GM20000 (cell line): ENCODE measurements around the gene SNRK.

Experiments
- DNase-seq: peaks from one replicate; pipeline ENCODE4 v3.0.0; 2012; ENCODE audit warnings: low spot score
- CTCF ChIP-seq: IDR thresholded peaks from 2 replicates; pipeline ENCODE4 v1.5.1; 2012; ENCODE audit warnings: mild to moderate bottlenecking, control low read depth; ENCODE audit errors: extremely low read depth, missing control alignments

Gene SNRK

DNA sequence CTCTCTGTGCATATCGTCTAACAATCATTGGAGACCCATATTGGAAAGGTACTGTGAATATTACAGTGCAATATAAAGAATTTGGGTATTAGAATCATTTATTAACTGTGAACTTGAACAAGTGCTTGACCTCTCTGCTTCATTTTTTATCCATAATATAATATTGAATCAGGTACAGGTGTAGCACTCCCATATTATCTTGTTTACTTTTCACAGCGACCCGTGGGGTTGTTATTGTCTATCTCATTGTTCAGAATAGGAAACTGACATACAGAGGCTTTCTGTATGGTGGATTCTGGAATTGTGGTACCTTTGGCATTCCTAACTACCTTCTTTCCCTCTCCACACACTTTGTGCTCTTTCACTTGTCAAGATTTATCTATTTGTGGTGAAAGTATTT is 17.8 kb downstream of the SNRK start:
- no peak for DNase-seq
- no peak for TF ChIP-seq CTCF

- no peak for DNase-seq
- no peak for TF ChIP-seq CTCF
Measured at GRCh38 chr3:43307226-43307625, 20.9 kb downstream of the SNRK start.

- DNase-seq: no peak
- no peak for TF ChIP-seq CTCF
Measured at GRCh38 chr3:43307649-43308048, 21.3 kb downstream of the SNRK start.

DNA sequence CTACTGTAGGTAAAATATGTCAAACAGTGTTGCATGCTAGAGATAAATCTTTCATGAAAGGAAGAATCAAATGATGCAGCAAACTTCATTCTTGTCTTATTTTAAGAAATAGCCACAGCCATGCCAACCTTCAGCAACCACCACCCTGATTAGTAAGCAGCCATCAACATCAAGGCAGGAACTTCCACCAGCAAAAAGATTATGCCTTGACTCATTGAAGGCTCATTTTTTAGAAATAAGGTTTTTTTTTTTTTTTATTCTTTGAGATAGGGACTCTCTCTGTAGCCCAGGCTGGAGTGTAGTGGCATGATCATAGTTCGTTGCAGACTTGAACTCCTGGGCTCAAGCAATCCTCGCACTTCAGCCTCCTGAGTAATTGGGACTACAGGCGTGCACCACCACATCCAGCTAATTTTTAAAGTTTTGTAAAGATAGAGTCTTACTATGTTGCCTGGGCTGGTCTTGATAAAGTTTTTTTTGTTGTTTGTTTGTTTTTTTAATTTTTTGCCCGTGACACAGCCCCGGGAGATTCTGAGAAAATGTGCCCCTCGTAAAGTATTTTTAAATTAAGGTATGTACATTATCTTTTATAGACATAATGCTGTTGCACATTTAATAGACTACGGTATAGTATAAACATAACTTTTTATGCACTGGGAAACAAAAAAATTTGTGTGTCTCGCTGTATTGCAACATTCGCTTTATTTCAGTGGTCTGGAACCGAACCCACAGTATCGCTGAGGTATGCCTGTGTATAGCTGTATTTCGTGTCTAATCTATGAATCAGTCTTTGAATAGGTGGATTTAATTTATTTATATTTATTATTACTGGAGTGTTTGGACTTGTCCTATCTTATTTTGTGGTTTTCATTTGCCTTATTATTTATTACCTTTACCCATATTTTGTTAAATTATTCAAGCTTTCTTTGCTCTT is 23.3 kb downstream of the SNRK start:
- DNase-seq: no peak
- no peak for TF ChIP-seq CTCF

DNA sequence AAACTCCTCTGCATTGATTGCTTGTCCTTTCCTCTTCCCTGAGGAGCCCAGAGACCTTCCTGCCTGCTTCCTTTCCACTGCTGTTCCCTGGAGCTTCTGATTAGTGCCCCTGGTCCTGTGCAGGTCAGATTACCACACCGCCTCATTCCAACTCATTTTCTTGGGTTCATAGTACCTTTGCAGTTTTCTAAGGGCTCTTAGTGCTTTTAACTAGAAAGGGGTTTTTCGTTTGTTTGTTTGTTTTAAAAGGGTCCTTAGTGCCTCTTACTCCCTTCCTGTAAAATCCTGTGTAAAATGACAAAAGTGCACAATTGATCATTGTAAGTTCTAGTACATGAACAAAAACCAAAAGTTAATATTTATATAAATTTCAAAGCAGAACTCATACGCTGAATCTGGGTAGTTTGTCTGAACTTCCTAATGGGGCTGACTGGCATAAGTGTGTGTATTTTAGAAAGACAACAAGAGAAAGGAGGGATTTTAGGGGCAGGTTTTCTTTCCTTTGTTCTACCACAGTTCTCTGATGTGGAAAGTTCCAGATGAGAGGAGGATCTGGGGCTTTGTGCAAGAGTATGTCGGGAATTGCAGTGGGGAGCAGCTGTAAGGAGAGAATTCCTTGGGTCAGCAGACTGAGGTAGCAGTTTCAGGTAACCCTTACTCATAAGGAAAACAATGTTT is 30.6 kb downstream of the SNRK start:
- no peak for TF ChIP-seq CTCF
- no peak for DNase-seq

DNA sequence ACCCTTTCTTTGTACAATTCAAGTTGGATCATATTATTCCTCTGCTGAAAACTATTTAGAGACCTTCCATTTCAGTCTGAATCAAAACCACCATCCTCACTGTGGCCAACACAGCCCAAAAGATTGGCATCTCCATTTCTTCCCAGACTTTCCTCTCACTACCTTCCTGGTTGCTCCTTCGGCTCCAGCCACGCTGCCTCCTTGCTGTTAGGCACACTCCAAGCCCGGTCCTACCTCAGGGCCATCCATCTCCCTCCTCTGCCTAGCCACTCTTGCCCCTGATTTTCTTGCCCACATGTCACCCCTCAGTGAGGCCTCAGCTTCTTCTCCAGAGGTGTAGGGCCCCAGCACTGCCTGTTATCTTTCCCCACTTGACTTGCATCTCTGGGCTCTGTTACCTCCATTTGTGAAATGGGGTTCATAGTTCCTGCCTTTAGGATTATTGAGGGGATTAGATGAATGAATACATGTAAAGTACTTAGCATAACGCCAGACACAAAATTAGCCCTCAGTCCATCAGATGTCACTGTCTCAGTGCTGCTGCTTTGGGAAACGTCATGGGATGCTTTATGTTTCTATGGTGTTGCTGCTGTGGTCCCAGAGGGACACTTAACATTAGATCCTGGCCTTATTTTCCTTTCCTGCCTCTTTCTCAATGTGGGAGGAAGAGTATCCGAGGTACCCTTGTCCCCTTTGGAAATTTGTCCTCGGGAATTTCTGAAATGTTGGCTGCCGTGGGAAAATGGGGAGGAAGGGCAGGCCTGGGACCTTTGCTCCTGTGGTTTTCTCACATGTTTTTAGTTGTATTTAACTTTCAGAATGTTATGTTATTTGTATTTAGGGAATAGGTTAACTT is 31.3 kb downstream of the SNRK start:
- DNase-seq: no peak
- no peak for TF ChIP-seq CTCF

GRCh38 chr3:43319376-43319775 is 33.0 kb downstream of the SNRK start:
- DNase-seq: no peak
- no peak for TF ChIP-seq CTCF
